Stomach (tissue), 4 donors: ENCODE measurements around the gene LOC128125822.

Source experiments
- CTCF ChIP-seq, 7 experiments: fragments of 450-650 bp in 4 of 7; fragments of 200-600 bp in 3 of 7; sonication (generic) in 3 of 7; IDR thresholded peaks; one replicate each; pipeline ENCODE4 v1.5.1; 2016 to 2019; ENCODE audit warnings: antibody characterized with exemption in 7 of 7, control low read depth in 2 of 7, mild to moderate bottlenecking in 1 of 7
- EP300 ChIP-seq: sonication (generic); formaldehyde crosslinking; IDR thresholded peaks from one replicate; pipeline ENCODE4 v1.6.1; 2017; ENCODE audit warnings: antibody characterized with exemption
- POLR2A ChIP-seq, 4 donors: fragments of 450-650 bp; IDR thresholded peaks; one replicate each; pipeline ENCODE4 v1.6.1; 2016; ENCODE audit warnings: antibody characterized with exemption in 4 of 4, control low read depth in 2 of 4, mild to moderate bottlenecking in 1 of 4, moderate library complexity in 1 of 4
- POLR2AphosphoS5 ChIP-seq, 3 donors: sonication (generic); formaldehyde crosslinking; IDR thresholded peaks; one replicate each; pipeline ENCODE4 v1.6.1; 2016; ENCODE audit warnings: antibody characterized with exemption in 3 of 3

GRCh38 chr6:63553900-63554299, 18.4 kb upstream of the LOC128125822 start:
- TF ChIP-seq CTCF (IDR thresholded peaks at IDR 0.05) = no peak
- no peak for TF ChIP-seq POLR2AphosphoS5 (IDR thresholded peaks at IDR 0.05)
- TF ChIP-seq POLR2A (IDR thresholded peaks at IDR 0.05) = no peak
- TF ChIP-seq EP300 = no peak
